ENCODE measurements around the gene HPCAL1. TPM values are rescaled to one million over a fixed set of nuclear protein-coding genes. Genes with fewer than 3 reads are reported as not detected.

Gene HPCAL1
- polyA plus RNA-seq, 1 donor from 2014 or later: 63.4 TPM

DNA sequence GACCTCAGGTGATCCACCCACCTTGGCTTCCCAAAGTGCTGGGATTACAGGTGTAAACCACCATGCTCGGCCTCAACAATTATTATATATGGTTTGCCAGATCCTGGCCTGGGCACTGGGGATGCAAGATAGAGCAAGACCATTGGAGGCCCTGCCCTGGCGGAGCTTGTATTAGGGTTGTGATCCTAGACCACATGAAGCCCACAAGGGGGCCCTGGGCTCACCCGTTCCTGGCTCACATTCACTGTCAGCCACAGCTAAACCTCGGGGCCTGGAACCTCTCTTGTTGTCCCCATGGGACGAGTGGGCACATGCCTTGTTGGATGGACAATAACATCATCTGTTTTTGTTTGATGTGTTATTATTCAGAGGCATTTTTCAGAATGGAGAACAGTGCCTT is 14.9 kb downstream of the HPCAL1 start:
- H3K9ac ChIP-seq (ENCODE audit: low read length): no peak overlapping the region
- no peaks in the 10 kb centered on the region for H4K20me1 ChIP-seq (ENCODE audit: insufficient read depth)
- H3K27me3 ChIP-seq (ENCODE audit: insufficient read depth, low read depth, low read length): no peaks in the 10 kb centered on the region
- H3K4me3 ChIP-seq (ENCODE audit: low read length): no peak overlapping the region
- no peaks in the 10 kb centered on the region for H3K9me3 ChIP-seq (ENCODE audit: low read length)
- TF ChIP-seq EP300 (conservative IDR thresholded peaks at IDR 0.05; ENCODE audit: poor library complexity, severe bottlenecking): no peak
- TF ChIP-seq POLR2AphosphoS5 (IDR thresholded peaks at IDR 0.05): no peak
- TF ChIP-seq, protein P1, sequence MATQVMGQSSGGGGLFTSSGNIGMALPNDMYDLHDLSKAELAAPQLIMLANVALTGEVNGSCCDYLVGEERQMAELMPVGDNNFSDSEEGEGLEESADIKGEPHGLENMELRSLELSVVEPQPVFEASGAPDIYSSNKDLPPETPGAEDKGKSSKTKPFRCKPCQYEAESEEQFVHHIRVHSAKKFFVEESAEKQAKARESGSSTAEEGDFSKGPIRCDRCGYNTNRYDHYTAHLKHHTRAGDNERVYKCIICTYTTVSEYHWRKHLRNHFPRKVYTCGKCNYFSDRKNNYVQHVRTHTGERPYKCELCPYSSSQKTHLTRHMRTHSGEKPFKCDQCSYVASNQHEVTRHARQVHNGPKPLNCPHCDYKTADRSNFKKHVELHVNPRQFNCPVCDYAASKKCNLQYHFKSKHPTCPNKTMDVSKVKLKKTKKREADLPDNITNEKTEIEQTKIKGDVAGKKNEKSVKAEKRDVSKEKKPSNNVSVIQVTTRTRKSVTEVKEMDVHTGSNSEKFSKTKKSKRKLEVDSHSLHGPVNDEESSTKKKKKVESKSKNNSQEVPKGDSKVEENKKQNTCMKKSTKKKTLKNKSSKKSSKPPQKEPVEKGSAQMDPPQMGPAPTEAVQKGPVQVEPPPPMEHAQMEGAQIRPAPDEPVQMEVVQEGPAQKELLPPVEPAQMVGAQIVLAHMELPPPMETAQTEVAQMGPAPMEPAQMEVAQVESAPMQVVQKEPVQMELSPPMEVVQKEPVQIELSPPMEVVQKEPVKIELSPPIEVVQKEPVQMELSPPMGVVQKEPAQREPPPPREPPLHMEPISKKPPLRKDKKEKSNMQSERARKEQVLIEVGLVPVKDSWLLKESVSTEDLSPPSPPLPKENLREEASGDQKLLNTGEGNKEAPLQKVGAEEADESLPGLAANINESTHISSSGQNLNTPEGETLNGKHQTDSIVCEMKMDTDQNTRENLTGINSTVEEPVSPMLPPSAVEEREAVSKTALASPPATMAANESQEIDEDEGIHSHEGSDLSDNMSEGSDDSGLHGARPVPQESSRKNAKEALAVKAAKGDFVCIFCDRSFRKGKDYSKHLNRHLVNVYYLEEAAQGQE (IDR thresholded peaks at IDR 0.05; ENCODE audit: borderline replicate concordance): no peak
- no peak for TF ChIP-seq SMC3 (conservative IDR thresholded peaks at IDR 0.05; ENCODE audit: poor library complexity)
- no peak for TF ChIP-seq TAF1 (IDR thresholded peaks at IDR 0.05; ENCODE audit: low read depth)
- no peak for TF ChIP-seq RAD21 (conservative IDR thresholded peaks at IDR 0.05)
- no peak for TF ChIP-seq MXI1 (conservative IDR thresholded peaks at IDR 0.05; ENCODE audit: poor library complexity, severe bottlenecking)
- TF ChIP-seq EZH2 (IDR thresholded peaks at IDR 0.05; ENCODE audit: borderline replicate concordance, insufficient read depth, low read length, poor library complexity, severe bottlenecking): no peak
- TF ChIP-seq CTCF (IDR thresholded peaks at IDR 0.05; ENCODE audit: poor library complexity, severe bottlenecking): no peak
- H3K79me2 ChIP-seq (replicated peaks; ENCODE audit: insufficient read depth, low read length): no peaks in the 10 kb centered on the region
- H3K36me3 ChIP-seq (ENCODE audit: insufficient read depth, low read length): peaks cover 3% of the 10 kb centered on the region
- no peak overlapping the region for H3K4me2 ChIP-seq (ENCODE audit: low read length)
- H2AFZ ChIP-seq (ENCODE audit: low read depth, low read length): no peak overlapping the region
- no peaks in the 10 kb centered on the region for H3K9me2 ChIP-seq (ENCODE audit: insufficient read depth, low read length)
- H3F3A ChIP-seq (ENCODE audit: insufficient read depth, low read length, poor library complexity, severe bottlenecking): no peaks in the 10 kb centered on the region
- no peak overlapping the region for H3K27ac ChIP-seq (ENCODE audit: low read length)

DNA sequence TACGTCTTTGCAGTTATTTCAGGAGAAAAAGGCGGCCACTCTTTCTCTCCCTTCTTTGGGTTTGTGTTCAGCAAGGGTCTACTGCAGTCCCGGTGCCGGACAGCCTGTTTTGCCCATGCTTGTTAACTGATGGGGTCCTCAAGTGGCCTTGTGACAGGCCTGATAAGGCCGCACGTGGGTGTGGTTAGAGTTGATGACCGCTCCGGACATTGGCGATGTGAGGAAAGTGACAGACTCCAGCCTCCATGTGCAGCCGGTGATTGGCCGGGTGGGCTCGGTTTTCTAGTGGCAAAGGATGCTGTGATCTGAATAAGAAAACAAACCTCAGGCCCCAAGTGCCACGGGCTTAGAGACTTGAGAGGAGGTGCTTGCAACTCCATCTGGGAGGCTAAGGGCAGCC is 15.6 kb downstream of the HPCAL1 start:
- Histone ChIP-seq H3K4me2 (ENCODE audit: low read length) (no peak overlapping the region), H3K4me3 (ENCODE audit: low read length) (no peak overlapping the region), H3K9ac (ENCODE audit: low read length) (no peak overlapping the region), H4K20me1 (ENCODE audit: insufficient read depth) (no peaks in the 10 kb centered on the region), H3F3A (ENCODE audit: insufficient read depth, low read length, poor library complexity, severe bottlenecking) (no peaks in the 10 kb centered on the region), H3K36me3 (ENCODE audit: insufficient read depth, low read length) (no peaks in the 10 kb centered on the region), H3K27ac (ENCODE audit: low read length) (no peak overlapping the region), H3K79me2 (replicated peaks; ENCODE audit: insufficient read depth, low read length) (no peaks in the 10 kb centered on the region), H3K27me3 (ENCODE audit: insufficient read depth, low read depth, low read length) (no peaks in the 10 kb centered on the region), H2AFZ (ENCODE audit: low read depth, low read length) (no peak overlapping the region), H3K9me2 (ENCODE audit: insufficient read depth, low read length) (no peaks in the 10 kb centered on the region), H3K9me3 (ENCODE audit: low read length) (no peaks in the 10 kb centered on the region)
- TF ChIP-seq EZH2 (IDR thresholded peaks at IDR 0.05; ENCODE audit: borderline replicate concordance, insufficient read depth, low read length, poor library complexity, severe bottlenecking): no peak
- no peak for TF ChIP-seq CTCF (IDR thresholded peaks at IDR 0.05; ENCODE audit: poor library complexity, severe bottlenecking)
- TF ChIP-seq MXI1 (conservative IDR thresholded peaks at IDR 0.05; ENCODE audit: poor library complexity, severe bottlenecking): no peak
